GM18873 (cell line): ENCODE results near the gene ZMIZ1.

ENCODE experiments used
- ATAC-seq: cut with Tn5 transposase; IDR thresholded peaks from one replicate; pipeline ENCODE4 v1.9.1; 2021; ENCODE audit warnings: mild to moderate bottlenecking, moderate library complexity, moderate number of reproducible peaks; ENCODE audit not compliant: unreplicated experiment, low FRiP score

Gene ZMIZ1

GRCh38 chr10:79310911-79311573 lies 242.3 kb downstream of the ZMIZ1 start:
- ATAC-seq, result no peak

- no peak for ATAC-seq
Observed at GRCh38 chr10:79311581-79312407, 243.0 kb downstream of the ZMIZ1 start.

- ATAC-seq, result no peak
Observed at GRCh38 chr10:79312601-79313187, 243.9 kb downstream of the ZMIZ1 start.

- no peak for ATAC-seq
Observed at GRCh38 chr10:79313320-79313719, 244.6 kb downstream of the ZMIZ1 start.

GRCh38 chr10:79313911-79314439 lies 245.2 kb downstream of the ZMIZ1 start:
- no peak for ATAC-seq

- no peak for ATAC-seq
Observed at GRCh38 chr10:79314761-79315601, 246.2 kb downstream of the ZMIZ1 start.

GRCh38 chr10:79315602-79315920 lies 246.8 kb downstream of the ZMIZ1 start:
- ATAC-seq, result no peak

GRCh38 chr10:79316671-79317431 lies 248.1 kb downstream of the ZMIZ1 start:
- peak; percentile 79 for ATAC-seq

GRCh38 chr10:79318369-79318768 lies 249.6 kb downstream of the ZMIZ1 start:
- ATAC-seq, result no peak

GRCh38 chr10:79319115-79319771 lies 250.5 kb downstream of the ZMIZ1 start:
- no peak for ATAC-seq

- no peak for ATAC-seq
Observed at GRCh38 chr10:79320316-79320715, 251.6 kb downstream of the ZMIZ1 start.

GRCh38 chr10:79320820-79321493 lies 252.2 kb downstream of the ZMIZ1 start:
- ATAC-seq, result no peak

GRCh38 chr10:79321494-79321882 lies 252.7 kb downstream of the ZMIZ1 start:
- no peak for ATAC-seq

- no peak for ATAC-seq
Observed at GRCh38 chr10:79321951-79322350, 253.2 kb downstream of the ZMIZ1 start.

GRCh38 chr10:79322616-79323543 lies 254.1 kb downstream of the ZMIZ1 start:
- no peak for ATAC-seq

- ATAC-seq, result no peak
Observed at GRCh38 chr10:79323602-79324001, 254.8 kb downstream of the ZMIZ1 start.

GRCh38 chr10:79324032-79324695 lies 255.4 kb downstream of the ZMIZ1 start:
- no peak for ATAC-seq
